Measurements from ENCODE around the gene CCDC15.
A peak's percentile ranks its signal among the peaks of the same experiment; 100 is the strongest.

CCDC15 gene

GRCh38 chr11:125070699-125071254 is 116.8 kb downstream of the CCDC15 start:
- Histone ChIP-seq H3K36me3 (ENCODE audit: control insufficient read depth, insufficient read depth, low read length) (no peaks in the 10 kb centered on the region), H3K4me3 (replicated peaks; ENCODE audit: low read depth, low read length) (no peak overlapping the region), H3K27me3 (replicated peaks; ENCODE audit: control insufficient read depth, insufficient read depth, low read length) (no peaks in the 10 kb centered on the region)
- TF ChIP-seq CTCF (IDR thresholded peaks at IDR 0.05; ENCODE audit: insufficient read depth, low read length, poor library complexity, severe bottlenecking), result no peak
- peak; percentile 55 for DNase-seq (ENCODE audit: extremely low read depth, insufficient read length)

- H3K4me3 ChIP-seq (replicated peaks; ENCODE audit: low read depth, low read length), result no peak overlapping the region
Observed at GRCh38 chr11:125071435-125071834, 117.4 kb downstream of the CCDC15 start.

GRCh38 chr11:125071846-125072217 is 117.8 kb downstream of the CCDC15 start:
- H3K4me3 ChIP-seq (replicated peaks; ENCODE audit: low read depth, low read length), result no peak overlapping the region
- no peak for TF ChIP-seq CTCF (IDR thresholded peaks at IDR 0.05; ENCODE audit: insufficient read depth, low read length, poor library complexity, severe bottlenecking)
- no peak for DNase-seq (ENCODE audit: extremely low read depth, insufficient read length)
- no peaks in the 10 kb centered on the region for H3K36me3 ChIP-seq (ENCODE audit: control insufficient read depth, insufficient read depth, low read length)
- H3K27me3 ChIP-seq (replicated peaks; ENCODE audit: control insufficient read depth, insufficient read depth, low read length), result no peaks in the 10 kb centered on the region

More at GRCh38 chr11:125071435-125071834, 117.4 kb downstream of the CCDC15 start:
- no peak for TF ChIP-seq CTCF (IDR thresholded peaks at IDR 0.05; ENCODE audit: insufficient read depth, low read length, poor library complexity, severe bottlenecking)
- no peak for DNase-seq (ENCODE audit: extremely low read depth, insufficient read length)
- Histone ChIP-seq H3K27me3 (replicated peaks; ENCODE audit: control insufficient read depth, insufficient read depth, low read length) (no peaks in the 10 kb centered on the region), H3K36me3 (ENCODE audit: control insufficient read depth, insufficient read depth, low read length) (no peaks in the 10 kb centered on the region)

GRCh38 chr11:125072218-125072960 is 118.4 kb downstream of the CCDC15 start:
- Histone ChIP-seq H3K36me3 (ENCODE audit: control insufficient read depth, insufficient read depth, low read length) (no peaks in the 10 kb centered on the region), H3K27me3 (replicated peaks; ENCODE audit: control insufficient read depth, insufficient read depth, low read length) (no peaks in the 10 kb centered on the region), H3K4me3 (replicated peaks; ENCODE audit: low read depth, low read length) (no peak overlapping the region)
- no peak for TF ChIP-seq CTCF (IDR thresholded peaks at IDR 0.05; ENCODE audit: insufficient read depth, low read length, poor library complexity, severe bottlenecking)
- peak; percentile 86 for DNase-seq (ENCODE audit: extremely low read depth, insufficient read length)

- no peak for TF ChIP-seq CTCF (IDR thresholded peaks at IDR 0.05; ENCODE audit: insufficient read depth, low read length, poor library complexity, severe bottlenecking)
- Histone ChIP-seq H3K4me3 (replicated peaks; ENCODE audit: low read depth, low read length) (no peak overlapping the region), H3K36me3 (ENCODE audit: control insufficient read depth, insufficient read depth, low read length) (no peaks in the 10 kb centered on the region), H3K27me3 (replicated peaks; ENCODE audit: control insufficient read depth, insufficient read depth, low read length) (no peaks in the 10 kb centered on the region)
- DNase-seq (ENCODE audit: extremely low read depth, insufficient read length), result no peak
Observed at GRCh38 chr11:125072961-125073590, 119.1 kb downstream of the CCDC15 start.

All from GM06990 (cell line).